NT2/D1 (cell line): ENCODE results near the gene KIF21B.

Experiments
- DNase-seq: peaks from one replicate; pipeline ENCODE4 v3.0.0-alpha.2; 2011; ENCODE audit warnings: low read depth, low spot score
- H3K27me3 ChIP-seq: 2 replicates; pipeline ENCODE4 v1.6.0; 2011; ENCODE audit warnings: mild to moderate bottlenecking; ENCODE audit not compliant: insufficient read length, insufficient read depth
- H3K36me3 ChIP-seq: 2 replicates; pipeline ENCODE4 v1.6.1; 2011; ENCODE audit warnings: mild to moderate bottlenecking, low read length, mixed read lengths; ENCODE audit not compliant: insufficient read depth, insufficient read length
- H3K4me1 ChIP-seq: 2 replicates; pipeline ENCODE4 v1.5.1; 2011; ENCODE audit not compliant: insufficient read depth, insufficient read length
- H3K4me3 ChIP-seq: 2 replicates; pipeline ENCODE4 v1.5.1; 2011; ENCODE audit warnings: low read depth; ENCODE audit not compliant: insufficient read length
- H3K9ac ChIP-seq: 2 replicates; pipeline ENCODE4 v1.6.0; 2011; ENCODE audit warnings: low read depth; ENCODE audit not compliant: insufficient read length
- H3K9me3 ChIP-seq: 2 replicates; pipeline ENCODE4 v1.5.1; 2011; ENCODE audit warnings: mild to moderate bottlenecking, low read length; ENCODE audit not compliant: insufficient read depth
- SUZ12 ChIP-seq: IDR thresholded peaks from 2 replicates; pipeline ENCODE4 v1.6.1; 2011; ENCODE audit not compliant: insufficient read length, insufficient read depth; ENCODE audit errors: extremely low read depth
- YY1 ChIP-seq: IDR thresholded peaks from 2 replicates; pipeline ENCODE4 v1.6.1; 2011; ENCODE audit not compliant: insufficient read length, insufficient read depth
- ZNF274 ChIP-seq: IDR thresholded peaks from 2 replicates; pipeline ENCODE4 v1.6.1; 2011; ENCODE audit warnings: mild to moderate bottlenecking, low read depth, low read length

The KIF21B gene

DNA sequence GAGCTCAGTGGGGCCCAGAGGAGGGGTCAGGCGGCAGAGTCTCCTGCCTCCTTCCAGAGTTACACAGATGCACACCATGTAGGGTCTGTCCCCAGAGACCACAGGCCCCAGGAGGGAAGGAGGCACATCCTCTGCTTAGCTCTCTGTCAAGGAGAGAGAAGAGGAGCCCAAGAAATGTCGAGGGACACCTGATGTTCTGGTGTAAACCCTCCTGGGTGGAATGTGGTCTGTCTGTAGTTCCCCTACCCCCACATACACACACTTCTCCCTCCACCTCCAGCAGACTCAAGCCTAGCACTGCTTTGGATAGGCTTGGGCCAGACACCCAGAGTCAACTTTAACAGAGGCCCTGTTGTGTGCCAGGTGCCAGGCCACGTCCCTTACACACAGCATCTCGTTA lies 34.2 kb downstream of the KIF21B start:
- Histone ChIP-seq H3K9me3 (no peaks in the 10 kb centered on the region), H3K27me3 (no peaks in the 10 kb centered on the region), H3K36me3 (peaks cover 21% of the 10 kb centered on the region), H3K4me3 (no peak overlapping the region), H3K4me1 (peaks cover 11% of the 10 kb centered on the region), H3K9ac (no peak overlapping the region)
- DNase-seq = no peak
- TF ChIP-seq SUZ12 (no peak), ZNF274 (no peak), YY1 (no peak)

DNA sequence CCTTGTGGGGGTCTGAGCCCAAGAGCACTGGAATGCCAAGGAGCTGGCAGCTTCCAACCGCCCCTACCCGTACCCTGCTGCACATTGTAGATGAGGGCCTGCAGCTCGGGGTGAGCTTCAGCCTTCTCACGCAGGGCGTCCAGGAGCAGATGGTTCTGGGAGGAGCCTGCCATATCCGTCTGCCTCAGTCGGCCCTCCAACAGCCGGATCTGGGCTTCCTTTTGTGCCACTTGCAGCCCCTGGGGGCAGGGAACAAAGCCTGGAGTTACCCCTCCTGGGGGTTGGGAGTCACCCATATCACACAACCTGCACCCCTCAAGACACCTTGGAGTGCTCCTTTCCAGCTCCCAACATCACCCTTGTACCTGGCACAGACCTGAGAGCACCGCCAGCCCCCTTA lies 34.8 kb downstream of the KIF21B start:
- no peak for TF ChIP-seq ZNF274
- TF ChIP-seq SUZ12 = no peak
- no peak for TF ChIP-seq YY1
- H3K9me3 ChIP-seq = no peaks in the 10 kb centered on the region
- no peak for DNase-seq
- no peak overlapping the region for H3K9ac ChIP-seq
- H3K4me1 ChIP-seq = peaks cover 7% of the 10 kb centered on the region
- no peaks in the 10 kb centered on the region for H3K27me3 ChIP-seq
- H3K4me3 ChIP-seq = no peak overlapping the region
- peaks cover 21% of the 10 kb centered on the region for H3K36me3 ChIP-seq

DNA sequence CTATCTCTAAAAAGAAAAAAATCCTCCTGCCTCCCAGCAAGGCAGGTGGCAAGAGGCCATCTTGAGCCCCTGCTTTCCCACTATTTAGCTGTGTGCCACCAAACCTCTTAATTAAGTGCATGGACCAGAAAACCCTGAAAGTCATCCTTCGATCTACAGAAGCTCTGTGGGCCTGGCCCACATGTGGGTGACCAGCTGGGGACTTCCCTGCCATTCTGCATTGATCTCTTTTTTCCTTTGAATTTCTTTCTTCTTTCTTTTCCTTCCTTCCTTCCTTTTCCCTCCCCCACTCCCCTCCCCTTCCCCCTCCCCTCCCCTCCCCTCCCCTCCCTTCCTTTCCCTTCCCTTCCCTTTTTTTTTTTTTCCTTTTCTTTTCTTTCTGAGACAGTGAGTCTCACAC lies 38.0 kb downstream of the KIF21B start:
- Histone ChIP-seq H3K9me3 (no peaks in the 10 kb centered on the region), H3K9ac (no peak overlapping the region), H3K4me1 (no peaks in the 10 kb centered on the region), H3K27me3 (no peaks in the 10 kb centered on the region), H3K4me3 (no peak overlapping the region), H3K36me3 (peaks cover 21% of the 10 kb centered on the region)
- TF ChIP-seq YY1 (no peak), ZNF274 (no peak), SUZ12 (no peak)
- no peak for DNase-seq

DNA sequence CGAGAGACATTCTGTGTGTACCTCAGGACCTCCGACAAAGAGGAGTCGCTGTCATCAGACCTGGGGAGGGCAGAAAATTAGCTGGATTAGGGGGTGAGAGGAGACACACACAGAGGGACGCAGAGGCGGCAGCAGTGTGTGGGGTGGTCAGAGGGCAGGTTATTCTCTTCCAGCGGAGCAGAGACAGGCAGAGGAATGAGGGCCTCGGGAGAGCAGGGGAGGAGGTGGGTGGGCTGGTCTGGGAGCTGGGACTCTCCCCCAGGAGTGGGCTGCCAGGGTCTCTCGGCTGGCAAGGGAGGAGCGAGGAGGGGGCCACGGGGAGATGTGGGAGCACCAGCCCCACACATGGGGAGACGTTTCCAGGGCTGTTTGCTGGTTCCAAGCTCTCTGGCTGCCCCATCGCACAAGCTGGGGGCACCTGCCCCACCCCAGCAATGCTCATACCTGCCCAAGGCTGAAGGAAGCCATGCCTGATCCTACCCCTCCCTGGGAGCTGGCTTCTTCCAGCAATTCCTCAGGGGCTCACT lies 40.4 kb downstream of the KIF21B start:
- Histone ChIP-seq H3K27me3 (no peaks in the 10 kb centered on the region), H3K9ac (no peak overlapping the region), H3K4me1 (peaks cover 4% of the 10 kb centered on the region), H3K36me3 (peaks cover 5% of the 10 kb centered on the region), H3K9me3 (peaks cover 7% of the 10 kb centered on the region; the same call in 1 of the 2 replicates), H3K4me3 (no peak overlapping the region)
- DNase-seq = no peak
- TF ChIP-seq YY1 = no peak
- TF ChIP-seq ZNF274 = no peak
- TF ChIP-seq SUZ12 = no peak

DNA sequence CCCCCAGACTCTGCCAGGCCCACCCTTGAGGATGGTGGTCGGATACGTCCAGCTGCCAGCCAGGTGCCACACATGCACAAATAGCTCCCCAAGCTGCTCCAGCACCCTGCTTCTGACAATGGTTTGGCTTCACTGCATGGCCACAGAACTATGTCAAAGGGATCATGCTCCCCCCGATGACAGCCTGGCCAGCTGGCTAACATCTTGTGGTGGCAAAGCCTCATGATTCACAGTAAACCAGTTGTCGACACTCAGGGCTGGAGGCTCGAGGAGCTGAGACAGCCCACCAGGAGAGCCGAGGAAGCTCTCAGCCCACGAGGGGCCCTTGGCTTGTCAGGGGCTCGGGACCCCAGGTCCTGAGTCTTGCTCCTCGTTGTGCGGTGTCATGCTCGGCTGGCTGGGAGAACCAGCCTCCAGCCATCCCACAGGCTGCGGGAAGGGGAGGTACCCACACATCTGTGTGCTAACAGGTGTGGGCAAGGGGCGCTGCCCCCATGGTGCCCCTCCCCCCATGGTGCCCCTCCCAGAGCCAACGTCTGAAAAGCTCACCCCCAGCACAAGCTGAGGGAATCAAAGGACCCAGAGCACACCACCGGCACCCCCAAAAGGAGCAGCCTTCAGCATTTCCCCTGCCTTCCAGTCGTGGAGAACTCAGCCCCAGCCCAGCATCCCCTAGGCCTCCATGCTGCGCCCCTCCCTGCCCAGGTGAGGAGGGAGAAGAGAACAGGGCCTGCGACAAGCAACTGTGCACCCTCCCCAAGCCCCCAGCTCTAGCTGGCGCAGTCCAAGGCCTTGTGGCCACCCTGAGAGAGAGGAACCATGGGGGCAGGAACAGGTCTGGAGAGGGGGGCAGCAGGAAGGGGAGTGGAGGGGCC lies 41.2 kb downstream of the KIF21B start:
- TF ChIP-seq SUZ12 (no peak), YY1 (no peak), ZNF274 (no peak)
- no peaks in the 10 kb centered on the region for H3K27me3 ChIP-seq
- peaks cover 4% of the 10 kb centered on the region for H3K4me1 ChIP-seq
- peaks cover 5% of the 10 kb centered on the region for H3K36me3 ChIP-seq
- H3K9me3 ChIP-seq = peaks cover 7% of the 10 kb centered on the region; the same call in 1 of the 2 replicates
- DNase-seq = no peak
- no peak overlapping the region for H3K9ac ChIP-seq
- no peak overlapping the region for H3K4me3 ChIP-seq

DNA sequence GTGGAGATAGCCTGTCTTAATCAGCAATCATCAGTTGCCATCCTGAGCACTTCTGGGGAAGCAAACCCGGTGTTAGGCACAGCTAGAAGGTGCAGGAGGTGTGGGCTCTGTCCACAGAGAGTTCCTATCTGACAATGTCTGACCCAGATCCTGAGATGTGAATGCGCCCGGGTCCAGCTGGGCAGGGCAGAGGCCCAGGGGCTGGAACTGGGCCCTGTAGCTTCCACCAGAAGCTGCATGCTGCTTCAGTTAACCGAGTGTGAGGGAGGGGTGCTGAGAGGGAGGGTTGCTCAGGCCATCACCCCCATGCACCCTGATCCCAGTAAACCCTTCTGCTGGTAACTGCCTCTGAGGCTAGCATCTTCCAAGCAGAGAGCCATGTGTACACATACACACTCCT lies 42.2 kb downstream of the KIF21B start:
- H3K9me3 ChIP-seq = peaks cover 7% of the 10 kb centered on the region; the same call in 1 of the 2 replicates
- H3K27me3 ChIP-seq = no peaks in the 10 kb centered on the region
- H3K36me3 ChIP-seq = no peaks in the 10 kb centered on the region
- H3K9ac ChIP-seq = no peak overlapping the region
- H3K4me1 ChIP-seq = peaks cover 4% of the 10 kb centered on the region
- no peak overlapping the region for H3K4me3 ChIP-seq
- no peak for TF ChIP-seq YY1
- no peak for TF ChIP-seq ZNF274
- TF ChIP-seq SUZ12 = no peak
- no peak for DNase-seq

DNA sequence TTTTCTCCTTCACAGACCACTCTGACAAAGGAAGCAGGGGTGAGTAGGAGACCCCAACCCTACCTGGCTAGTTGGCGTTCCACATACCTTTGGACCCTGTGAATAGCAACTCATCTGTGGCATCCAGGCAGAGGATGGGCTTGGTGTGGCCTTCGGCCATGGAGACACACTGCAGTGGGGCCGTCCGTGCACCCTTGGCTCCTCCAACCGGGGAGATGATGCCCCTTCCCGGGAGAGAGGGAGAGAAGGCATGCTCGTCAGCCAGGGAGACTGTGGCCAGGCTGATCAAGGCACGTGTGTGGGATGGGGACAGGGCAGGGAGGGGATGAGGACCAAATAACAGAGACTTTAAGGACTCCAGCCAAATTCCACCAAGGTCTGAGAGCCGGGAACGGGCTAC lies 42.6 kb downstream of the KIF21B start:
- DNase-seq = no peak
- H3K9ac ChIP-seq = no peak overlapping the region
- no peak overlapping the region for H3K4me3 ChIP-seq
- H3K27me3 ChIP-seq = no peaks in the 10 kb centered on the region
- TF ChIP-seq YY1 = no peak
- no peak for TF ChIP-seq SUZ12
- no peak for TF ChIP-seq ZNF274
- H3K36me3 ChIP-seq = no peaks in the 10 kb centered on the region
- peaks cover 4% of the 10 kb centered on the region for H3K4me1 ChIP-seq
- H3K9me3 ChIP-seq = peaks cover 7% of the 10 kb centered on the region; the same call in 1 of the 2 replicates
